NT2/D1 (cell line): ENCODE results near the gene OR4F16.
"Not testable (repeated sequence)": the region's sequence is repeated elsewhere in the genome, so short reads cannot be mapped to it uniquely, and the experiment has no call there.

ENCODE experiments used
- DNase-seq: peaks from one replicate; pipeline ENCODE4 v3.0.0-alpha.2; 2011; ENCODE audit warnings: low read depth, low spot score
- H3K27me3 ChIP-seq: 2 replicates; pipeline ENCODE4 v1.6.0; 2011; ENCODE audit warnings: mild to moderate bottlenecking; ENCODE audit not compliant: insufficient read length, insufficient read depth
- H3K36me3 ChIP-seq: 2 replicates; pipeline ENCODE4 v1.6.1; 2011; ENCODE audit warnings: mild to moderate bottlenecking, low read length, mixed read lengths; ENCODE audit not compliant: insufficient read depth, insufficient read length
- H3K4me1 ChIP-seq: 2 replicates; pipeline ENCODE4 v1.5.1; 2011; ENCODE audit not compliant: insufficient read depth, insufficient read length
- H3K4me3 ChIP-seq: 2 replicates; pipeline ENCODE4 v1.5.1; 2011; ENCODE audit warnings: low read depth; ENCODE audit not compliant: insufficient read length
- H3K9ac ChIP-seq: 2 replicates; pipeline ENCODE4 v1.6.0; 2011; ENCODE audit warnings: low read depth; ENCODE audit not compliant: insufficient read length
- H3K9me3 ChIP-seq: 2 replicates; pipeline ENCODE4 v1.5.1; 2011; ENCODE audit warnings: mild to moderate bottlenecking, low read length; ENCODE audit not compliant: insufficient read depth

The OR4F16 gene

GRCh38 chr1:686554-686953, at the start of gene OR4F16:
Gene OR4F16 (minus strand): TSS chr1:686654. CDS start chr1:686654, 0 bp downstream.
- H3K9ac ChIP-seq, H3K4me3 ChIP-seq, DNase-seq, H3K27me3 ChIP-seq, H3K9me3 ChIP-seq, H3K36me3 ChIP-seq, H3K4me1 ChIP-seq: not testable (repeated sequence)

DNA sequence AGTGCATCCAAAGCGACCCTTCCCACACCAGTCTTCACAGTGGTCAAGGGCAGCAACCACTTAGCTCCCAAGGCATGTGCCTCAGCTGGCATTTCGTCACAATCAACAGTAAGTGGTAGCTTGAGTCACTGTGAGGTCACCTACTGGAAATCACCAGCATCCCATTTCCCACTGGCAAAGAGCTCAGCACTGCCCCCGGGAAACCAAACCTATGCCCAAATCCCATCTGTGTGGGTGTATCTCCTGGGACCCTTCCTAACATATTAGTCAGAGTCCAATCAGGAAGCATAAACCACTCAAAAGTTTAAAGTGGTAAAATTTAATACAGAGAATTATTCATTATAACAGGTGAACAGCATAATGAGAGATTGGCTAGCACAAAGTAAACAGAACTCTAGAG, 47.2 kb upstream of the OR4F16 start:
- not testable (repeated sequence) for H3K4me3 ChIP-seq, DNase-seq, H3K9me3 ChIP-seq, H3K4me1 ChIP-seq, H3K27me3 ChIP-seq, H3K9ac ChIP-seq, H3K36me3 ChIP-seq

DNA sequence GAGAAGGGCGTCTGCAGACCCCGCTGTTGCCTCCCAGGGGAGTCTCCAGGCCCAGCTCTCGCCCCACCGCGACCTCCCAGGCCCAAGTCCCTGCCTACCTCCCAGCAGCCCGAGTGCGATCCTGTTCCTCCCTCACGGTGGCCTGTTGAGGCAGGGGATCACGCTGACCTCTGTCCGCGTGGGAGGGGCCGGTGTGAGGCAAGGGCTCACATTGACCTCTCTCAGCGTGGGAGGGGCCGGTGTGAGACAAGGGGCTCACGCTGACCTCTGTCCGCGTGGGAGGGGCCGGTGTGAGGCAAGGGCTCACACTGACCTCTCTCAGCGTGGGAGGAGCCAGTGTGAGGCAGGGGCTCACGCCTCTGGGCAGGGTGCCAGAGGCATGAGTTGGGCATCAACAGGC, 40.6 kb upstream of the OR4F16 start:
- DNase-seq, H3K9me3 ChIP-seq, H3K4me1 ChIP-seq, H3K4me3 ChIP-seq, H3K27me3 ChIP-seq, H3K9ac ChIP-seq, H3K36me3 ChIP-seq: not testable (repeated sequence)
